NCI-H128 (cell line): ENCODE results near the gene CEBPE.

Experiments
- DNase-seq: peaks from one replicate; lab custom pipeline; 2025; ENCODE audit not compliant: unreplicated experiment; lab: John Stamatoyannopoulos, UW

The CEBPE gene

GRCh38 chr14:23118506-23119362, at the start of gene CEBPE:
Gene CEBPE (minus strand): TSS chr14:23119255. CDS start chr14:23119091, 164 bp downstream.
- DNase-seq: no peak

DNA sequence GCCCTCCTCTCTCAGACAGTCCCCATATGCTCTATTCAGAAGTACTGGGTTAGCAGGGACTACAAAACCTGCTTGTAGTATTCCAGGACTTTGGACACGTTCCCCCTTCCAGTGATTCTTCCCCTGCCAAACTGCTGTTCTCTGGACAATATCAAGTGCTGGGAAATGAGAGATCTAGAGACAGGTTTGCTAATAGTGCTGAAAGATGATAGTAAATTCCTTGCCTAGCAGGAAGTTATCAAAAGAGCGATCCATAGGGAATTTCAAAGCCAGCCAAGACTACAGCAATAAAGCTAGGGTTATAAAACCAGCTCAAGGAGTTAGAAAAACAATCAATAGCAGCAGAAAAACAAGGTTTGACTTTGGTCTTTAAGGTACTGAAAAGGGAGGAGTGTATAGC, 49.2 kb upstream of the CEBPE start:
- no peak for DNase-seq

GRCh38 chr14:23167116-23167847, 48.2 kb upstream of the CEBPE start:
- no peak for DNase-seq

DNA sequence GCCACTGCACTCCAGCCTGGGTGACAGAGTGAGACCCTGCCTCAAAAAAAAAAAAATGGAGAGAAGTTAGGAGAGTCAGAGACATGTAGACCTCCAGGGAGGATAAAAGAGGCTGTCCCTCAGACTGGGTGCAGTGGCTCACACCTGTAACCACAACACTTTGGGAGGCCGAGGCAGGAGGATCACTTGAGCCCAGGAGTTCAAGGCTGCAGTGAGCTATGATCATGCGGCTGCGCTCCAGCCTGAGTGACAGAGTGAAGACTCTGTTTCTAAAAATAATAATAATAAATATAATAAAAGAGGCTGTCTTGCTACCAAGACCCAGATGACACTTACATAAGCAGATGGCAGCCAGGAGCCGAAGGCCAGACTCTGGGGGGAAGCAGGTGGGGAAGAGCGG, 45.9 kb upstream of the CEBPE start:
- DNase-seq: no peak

DNA sequence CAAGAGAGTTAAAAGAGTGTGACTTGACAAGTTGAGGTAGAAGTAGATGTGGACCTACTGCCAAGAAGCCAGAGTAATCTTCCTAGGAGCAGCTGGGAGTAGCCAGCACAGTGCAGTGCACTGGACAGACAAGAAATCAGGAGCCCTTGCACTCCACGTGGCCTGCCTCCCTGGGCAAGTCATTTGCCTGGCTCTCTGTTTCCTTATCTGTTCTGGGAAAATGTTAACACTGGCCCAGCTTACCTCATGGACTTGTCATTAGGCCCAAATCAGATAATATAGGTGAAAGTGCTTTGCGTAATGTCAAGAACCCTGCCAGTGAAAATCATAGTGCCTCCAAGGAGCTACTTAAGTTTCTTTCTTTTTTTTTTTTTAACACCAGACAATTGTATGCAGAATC, 45.2 kb upstream of the CEBPE start:
- no peak for DNase-seq

DNA sequence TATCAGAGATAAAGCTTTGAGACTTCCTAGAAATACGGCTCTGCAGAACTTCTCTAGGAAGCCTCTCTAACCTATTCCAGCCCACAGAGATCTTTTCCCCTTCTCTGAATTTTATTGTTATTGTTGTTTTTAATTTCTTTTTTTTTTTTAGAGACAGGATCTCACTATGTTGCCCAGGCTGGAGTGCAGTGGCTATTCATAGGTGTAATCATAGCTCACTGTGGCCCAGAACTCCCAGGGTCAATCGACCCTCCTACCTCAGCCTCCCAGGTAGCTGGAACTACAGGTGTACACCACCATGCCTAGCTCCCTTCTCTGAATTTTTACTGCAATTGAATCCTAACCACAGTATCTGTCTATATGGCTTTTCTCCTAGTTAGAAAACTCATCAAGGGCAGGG, 44.8 kb upstream of the CEBPE start:
- no peak for DNase-seq

- no peak for DNase-seq
These were observed 43.7 kb upstream of the CEBPE start for GRCh38 chr14:23162800-23163199.

GRCh38 chr14:23162005-23162404, 43.0 kb upstream of the CEBPE start:
- DNase-seq: no peak

GRCh38 chr14:23160924-23161522, 42.0 kb upstream of the CEBPE start:
- no peak for DNase-seq

DNA sequence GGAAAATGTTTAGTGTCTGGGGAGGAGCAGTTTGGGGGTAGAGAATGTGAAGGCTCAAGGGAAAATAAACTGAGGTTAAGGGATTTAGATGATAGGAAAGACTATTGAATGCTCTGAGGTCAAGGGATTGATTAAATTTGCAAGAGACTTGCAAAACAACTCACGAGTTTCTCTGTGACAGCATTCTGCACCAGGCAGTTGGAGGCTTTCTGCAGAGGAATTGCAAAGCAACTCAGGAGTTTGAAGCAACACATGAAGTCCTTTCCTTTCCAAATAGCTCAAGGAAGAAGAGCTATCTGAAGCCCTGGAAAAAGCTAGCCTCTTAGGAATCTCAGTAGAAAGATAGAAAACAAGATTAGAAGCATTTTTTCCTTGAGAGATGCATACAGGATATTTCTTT, 40.5 kb upstream of the CEBPE start:
- DNase-seq: no peak

- no peak for DNase-seq
These were observed 39.7 kb upstream of the CEBPE start for GRCh38 chr14:23158779-23159178.

DNA sequence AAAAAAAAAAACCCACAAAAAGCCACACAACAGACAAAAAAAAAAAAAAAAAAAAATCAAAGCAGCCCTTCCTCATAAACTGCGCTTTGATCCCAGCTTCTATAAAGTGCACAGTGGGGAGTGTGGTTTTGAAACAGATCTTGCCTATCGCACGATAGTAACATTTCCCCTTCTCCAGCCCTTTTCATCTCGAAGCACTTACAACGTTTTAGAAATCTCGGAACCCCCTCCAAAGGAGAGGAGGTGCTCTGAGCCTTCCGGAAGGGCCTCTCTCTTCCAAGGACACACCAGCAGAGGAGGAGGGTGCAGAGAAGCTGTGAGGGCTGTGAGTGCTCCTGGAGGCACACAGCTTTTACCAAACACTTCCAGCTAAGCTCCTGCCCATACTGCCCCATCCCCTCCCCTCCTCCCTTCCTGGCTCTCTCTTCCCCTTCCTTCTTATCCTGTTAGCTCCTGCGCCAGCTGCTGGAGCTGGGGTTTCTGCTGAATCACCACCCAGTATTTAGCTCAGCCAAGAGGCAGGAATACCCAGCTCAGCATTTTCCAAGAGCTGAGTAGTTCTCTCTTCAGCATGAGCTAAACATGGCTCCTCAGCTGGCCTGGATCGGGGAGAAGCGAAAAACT, 36.0 kb upstream of the CEBPE start:
- no peak for DNase-seq

DNA sequence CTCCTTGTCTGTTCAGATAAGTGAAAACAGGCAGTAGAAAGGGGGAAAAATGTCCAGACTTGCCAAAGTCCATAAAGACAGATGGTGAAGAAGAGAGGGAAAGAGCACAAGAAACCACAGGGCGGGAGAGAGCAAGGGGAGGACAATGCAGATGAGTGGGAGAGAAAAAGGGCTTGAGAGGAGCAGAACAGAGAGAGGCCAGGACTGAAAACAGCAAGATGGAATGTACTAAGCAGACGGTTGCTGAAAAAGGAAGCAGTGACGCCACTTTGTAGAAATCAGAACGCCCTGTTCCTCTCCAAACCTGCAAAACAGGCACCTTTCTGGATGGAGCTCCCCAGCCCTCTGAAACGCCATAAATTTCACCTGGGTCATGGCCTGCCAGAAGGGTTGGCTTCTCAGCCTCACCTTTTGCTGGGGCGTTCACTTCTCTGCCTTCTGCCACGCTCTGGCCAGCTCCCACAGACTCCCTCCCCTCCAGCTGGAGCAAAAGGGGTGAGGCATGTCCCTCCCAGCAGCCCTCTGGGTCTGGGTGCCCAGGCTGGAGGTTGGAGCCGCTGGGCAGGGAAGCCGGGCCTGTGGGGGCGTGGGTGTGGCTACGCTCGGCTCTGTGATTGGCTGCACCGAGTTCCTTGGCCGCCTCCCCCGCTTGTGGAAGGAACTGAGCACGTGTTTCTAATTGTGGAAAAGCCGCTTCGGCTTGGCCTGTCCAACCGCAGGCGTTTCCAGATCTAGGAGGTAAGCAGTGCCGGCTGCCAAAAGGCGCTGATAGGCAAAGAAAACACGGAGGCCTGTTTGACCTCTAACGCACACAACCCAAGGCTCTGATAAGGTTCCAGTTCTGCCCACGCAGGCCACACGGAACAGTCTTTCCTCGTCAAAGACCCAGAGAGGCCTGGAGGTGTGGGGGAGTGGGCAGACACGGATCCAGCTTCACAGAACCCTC, 35.1 kb upstream of the CEBPE start:
- no peak for DNase-seq

GRCh38 chr14:23151342-23151741, 32.3 kb upstream of the CEBPE start:
- DNase-seq: no peak

DNA sequence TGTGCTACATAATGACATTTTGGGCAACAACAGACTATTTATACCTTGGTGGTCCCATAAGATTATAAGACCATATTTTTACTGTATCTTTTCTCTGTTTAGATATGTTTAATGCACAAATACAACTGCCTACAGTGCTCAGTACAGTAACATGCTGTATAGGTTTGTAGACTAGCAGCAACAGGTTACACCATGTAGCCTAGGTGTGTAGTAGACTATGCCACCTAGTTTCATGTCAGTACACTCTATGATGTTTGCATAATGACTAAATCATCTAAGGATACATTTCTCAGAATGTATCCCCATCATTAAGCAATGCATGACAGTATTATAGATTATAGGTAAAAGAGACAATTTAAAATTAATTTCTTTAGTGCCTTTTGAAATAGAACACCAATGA, 30.7 kb upstream of the CEBPE start:
- DNase-seq: no peak

DNA sequence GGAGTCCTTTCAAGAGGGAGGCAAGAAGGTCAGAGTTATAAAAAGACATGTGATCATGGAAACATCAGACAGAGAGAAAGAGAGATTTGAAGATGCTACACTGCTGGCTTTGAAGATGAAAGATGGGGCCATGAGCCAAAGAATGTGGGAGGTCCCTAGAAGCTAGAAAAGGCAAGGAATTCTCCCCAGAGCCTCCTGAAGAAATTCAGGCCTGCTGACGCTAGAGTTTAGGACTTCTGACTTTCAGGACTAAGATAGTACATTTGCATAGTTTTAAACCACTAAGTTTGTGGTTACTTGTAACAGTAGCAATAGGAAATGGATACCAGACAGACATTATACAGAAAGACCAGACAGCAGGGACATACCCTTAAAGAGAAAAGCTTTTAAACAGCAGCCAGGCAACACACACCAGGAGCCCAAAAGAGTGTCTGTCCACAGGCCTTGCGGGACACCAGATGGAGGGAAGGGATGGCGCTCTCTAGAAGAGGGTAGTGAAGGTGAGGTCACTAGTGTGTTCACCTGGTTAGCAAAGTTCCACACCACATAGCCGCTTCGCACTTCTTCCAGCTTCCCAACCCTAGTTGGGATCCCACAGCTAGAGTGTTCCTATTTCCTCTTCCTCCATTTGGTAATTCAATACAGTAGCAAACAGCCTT, 29.7 kb upstream of the CEBPE start:
- DNase-seq: no peak

GRCh38 chr14:23147676-23148075, 28.6 kb upstream of the CEBPE start:
- DNase-seq: no peak

DNA sequence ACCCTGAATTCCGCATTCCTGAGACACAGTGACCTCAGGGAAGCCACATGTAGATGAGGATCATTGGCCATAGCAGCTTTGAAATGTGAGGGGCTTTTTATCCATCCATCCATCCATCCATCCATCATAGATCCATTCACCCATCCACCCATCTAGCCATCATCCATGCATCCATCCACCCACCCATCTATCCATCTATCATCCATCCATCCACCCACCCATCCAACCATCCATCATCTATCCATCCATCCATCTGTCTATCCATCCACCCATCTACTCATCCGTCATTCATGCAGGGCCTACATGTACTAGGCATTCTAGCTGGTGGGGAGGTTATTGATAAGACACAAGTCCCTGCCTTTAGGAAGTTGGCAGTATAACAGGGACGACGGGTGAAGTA, 27.9 kb upstream of the CEBPE start:
- no peak for DNase-seq

DNA sequence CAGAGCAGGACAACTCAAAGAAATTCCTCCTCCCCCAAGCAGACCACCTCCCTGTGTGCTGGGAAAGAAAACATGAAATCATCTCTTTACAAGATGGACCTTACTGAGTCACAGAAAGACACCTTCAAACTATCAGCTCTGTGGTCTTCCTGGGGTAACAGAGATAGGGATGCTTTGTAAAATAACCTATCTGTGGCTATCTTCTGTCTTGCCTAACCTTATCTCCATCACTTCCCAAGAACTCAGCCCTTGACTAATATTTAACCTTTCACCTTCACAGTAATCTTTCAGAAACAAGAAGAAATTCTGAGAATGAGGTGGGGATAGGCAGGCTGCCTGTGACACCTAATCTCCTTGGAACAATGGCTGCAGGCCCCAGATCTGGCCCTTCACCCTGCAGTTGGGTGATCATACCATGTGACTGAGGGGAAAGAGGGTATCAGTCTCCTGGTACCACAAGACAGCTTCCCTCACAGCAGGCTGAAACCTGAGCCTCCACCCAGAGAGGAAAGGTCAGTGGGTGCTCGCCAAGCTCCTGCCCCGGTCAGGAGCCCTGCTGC, 27.4 kb upstream of the CEBPE start:
- no peak for DNase-seq
